Brain microvascular endothelial cell (primary cell): ENCODE measurements around the gene NR4A2.

ENCODE experiments used
- DNase-seq: peaks from one replicate; pipeline ENCODE4 v3.0.0-alpha.2; 2020
- H3K27ac ChIP-seq: fragments of 250-450 bp; sonication (Bioruptor Pico); 2 replicates; pipeline ENCODE4 v1.5.1; 2020; ENCODE audit warnings: mild to moderate bottlenecking, moderate library complexity
- H3K27me3 ChIP-seq: fragments of 250-450 bp; sonication (Bioruptor Pico); replicated peaks from 2 replicates; pipeline ENCODE4 v1.5.1; 2020; ENCODE audit warnings: mild to moderate bottlenecking
- H3K36me3 ChIP-seq: fragments of 250-450 bp; sonication (Bioruptor Pico); replicated peaks from 2 replicates; pipeline ENCODE4 v1.5.1; 2020; ENCODE audit warnings: mild to moderate bottlenecking
- H3K4me3 ChIP-seq: 2 replicates; pipeline ENCODE4 v1.5.1; 2011; ENCODE audit warnings: low read depth, mild to moderate bottlenecking, control low read depth, low read length, moderate library complexity
- CTCF ChIP-seq: IDR thresholded peaks from 2 replicates; pipeline ENCODE4 v1.5.1; 2011; ENCODE audit warnings: low read depth, mild to moderate bottlenecking, moderate library complexity, low read length, control low read depth, inconsistent platforms; ENCODE audit errors: missing control alignments
- in situ Hi-C: cut with HindIII; loops from 2 replicates; pipeline ENCODE4 v1.10.0; 2017; ENCODE audit warnings: low sequenced_read_pairs, low pct_ligation_motif_present

Gene NR4A2

GRCh38 chr2:156339110-156339847 lies 6.8 kb upstream of the NR4A2 start:
- no peak for TF ChIP-seq CTCF
- no peak overlapping the region for H3K4me3 ChIP-seq
- H3K27ac ChIP-seq, result no peak overlapping the region
- no peaks in the 10 kb centered on the region for H3K27me3 ChIP-seq
- DNase-seq, result no peak
- H3K36me3 ChIP-seq, result no peaks in the 10 kb centered on the region
- in situ Hi-C loops, result loop anchor here (25.0 kb wide), 3 partner anchors 248 to 848 kb away; no protein-coding TSS in a partner anchor

- DNase-seq, result no peak
- no peak overlapping the region for H3K27ac ChIP-seq
- TF ChIP-seq CTCF, result no peak
- H3K27me3 ChIP-seq, result no peaks in the 10 kb centered on the region
- H3K4me3 ChIP-seq, result no peak overlapping the region
- in situ Hi-C loops, result loop anchor here (25.0 kb wide), 3 partner anchors 249 to 849 kb away; no protein-coding TSS in a partner anchor
- no peaks in the 10 kb centered on the region for H3K36me3 ChIP-seq
These were observed 6.1 kb upstream of the NR4A2 start for GRCh38 chr2:156338578-156338977.

GRCh38 chr2:156334496-156335478 lies 2.3 kb upstream of the NR4A2 start:
- H3K36me3 ChIP-seq, result no peaks in the 10 kb centered on the region
- DNase-seq, result peak; percentile 92
- TF ChIP-seq CTCF, result peak; percentile 39
- peak overlapping the region; percentile 87 for H3K4me3 ChIP-seq
- peak overlapping the region; percentile 100 for H3K27ac ChIP-seq
- in situ Hi-C loops, result loop anchor here (25.0 kb wide), 3 partner anchors 253 to 853 kb away; no protein-coding TSS in a partner anchor
- no peaks in the 10 kb centered on the region for H3K27me3 ChIP-seq

GRCh38 chr2:156333951-156334495 lies 1.5 kb upstream of the NR4A2 start:
- peak; percentile 52 for DNase-seq
- H3K27me3 ChIP-seq, result peaks cover 5% of the 10 kb centered on the region
- no peak for TF ChIP-seq CTCF
- H3K4me3 ChIP-seq, result peak overlapping the region; percentile 87
- peak overlapping the region; percentile 100 for H3K27ac ChIP-seq
- no peaks in the 10 kb centered on the region for H3K36me3 ChIP-seq
- in situ Hi-C loops, result loop anchor here (25.0 kb wide), 3 partner anchors 253 to 853 kb away; no protein-coding TSS in a partner anchor

GRCh38 chr2:156333274-156333950 lies 891 bp upstream of the NR4A2 start:
- peak; percentile 43 for DNase-seq
- H3K36me3 ChIP-seq, result no peaks in the 10 kb centered on the region
- in situ Hi-C loops, result loop anchor here (25.0 kb wide), 3 partner anchors 254 to 854 kb away; no protein-coding TSS in a partner anchor
- TF ChIP-seq CTCF, result no peak
- peak overlapping the region; percentile 100 for H3K27ac ChIP-seq
- peak overlapping the region; percentile 87 for H3K4me3 ChIP-seq
- peaks cover 6% of the 10 kb centered on the region for H3K27me3 ChIP-seq
